HepG2 (cell line): ENCODE results near the gene TAS1R3. TPM values are rescaled to one million over a fixed set of nuclear protein-coding genes. Genes with fewer than 3 reads are reported as not detected.
A peak's percentile ranks its signal among the peaks of the same experiment; 100 is the strongest.

Source experiments
- AGO2 ChIP-seq: fragments of 200-400 bp; formaldehyde crosslinking; optimal IDR thresholded peaks from 2 replicates; pipeline ENCODE3; 2017; ENCODE audit warnings: mild to moderate bottlenecking, low read depth, low read length, moderate library complexity
- ARHGAP35 ChIP-seq: sonication (generic); formaldehyde crosslinking; IDR thresholded peaks from 2 replicates; pipeline ENCODE4 v1.9.0; 2022; ENCODE audit warnings: mild to moderate bottlenecking, inconsistent platforms, moderate library complexity, missing genetic modification reagents, borderline replicate concordance
- HIVEP1 ChIP-seq: sonication (generic); formaldehyde crosslinking; IDR thresholded peaks from 2 replicates; pipeline ENCODE4 v1.4.0; 2020; ENCODE audit warnings: mild to moderate bottlenecking, missing genetic modification reagents
- SMARCC2 ChIP-seq: fragments of 450-650 bp; IDR thresholded peaks from 2 replicates; pipeline ENCODE4 v1.6.1; 2017; ENCODE audit warnings: antibody characterized with exemption, mild to moderate bottlenecking
- ZNF143 ChIP-seq: sonication (generic); formaldehyde crosslinking; IDR thresholded peaks from 2 replicates; pipeline ENCODE4 v1.4.0; 2020; ENCODE audit warnings: missing genetic modification reagents
- ZNF660 ChIP-seq: sonication (generic); formaldehyde crosslinking; IDR thresholded peaks from 2 replicates; pipeline ENCODE4 v1.5.1; 2020; ENCODE audit warnings: mild to moderate bottlenecking, low read depth, missing genetic modification reagents, borderline replicate concordance
- ZNF720 ChIP-seq: sonication (generic); formaldehyde crosslinking; IDR thresholded peaks from 2 replicates; pipeline ENCODE4 v1.4.0; 2020; ENCODE audit warnings: missing genetic modification reagents
- polyA plus RNA-seq, 8 experiments: library from polyadenylated mRNA; depleted of rRNA in 3 of 8; stranded (reverse) in 7 of 8; unstranded in 1 of 8; fragments of >200 nt; fragmentation: Illumina TruSeq in 4 of 8; extraction: Trizol in 4 of 8; gene quantifications; 2 replicates each; pipeline versions ENCODE4 v1.2.1 to v1.2.3, GENCODE V29; 2011 to 2016; ENCODE audit warnings: low read depth in 4 of 8, missing spikeins in 1 of 8, mixed read lengths in 1 of 8; ENCODE audit not compliant: insufficient read depth in 1 of 8
- total RNA-seq, 5 experiments: library from RNA; depleted of rRNA; stranded (reverse); fragments of >200 nt; fragmentation: Illumina TruSeq; extraction: Trizol; gene quantifications; 2 replicates each; pipeline ENCODE4 v1.2.3, GENCODE V29; 2016; ENCODE audit warnings: low read depth in 1 of 5
- TF ChIP-seq, protein P1 (sequence below): sonication (generic); formaldehyde crosslinking; IDR thresholded peaks from 2 replicates; pipeline ENCODE4 v1.4.0; 2020; ENCODE audit warnings: low read depth, missing genetic modification reagents
- TF ChIP-seq, protein P2 (sequence below): sonication (generic); formaldehyde crosslinking; IDR thresholded peaks from 2 replicates; pipeline ENCODE4 v1.5.0; 2020; ENCODE audit warnings: missing genetic modification reagents
- TF ChIP-seq, protein P3 (sequence below): IDR thresholded peaks from 2 replicates; pipeline ENCODE4 v1.6.1; 2012; ENCODE audit warnings: low read depth, low read length, improper control_type of control experiment
- TF ChIP-seq, protein P4 (sequence below): sonication (generic); formaldehyde crosslinking; IDR thresholded peaks from 2 replicates; pipeline ENCODE4 v1.4.0; 2020; ENCODE audit warnings: missing genetic modification reagents
- TF ChIP-seq, protein P5 (sequence below): sonication (generic); formaldehyde crosslinking; IDR thresholded peaks from 2 replicates; pipeline ENCODE4 v1.5.0; 2020; ENCODE audit warnings: missing genetic modification reagents
- TF ChIP-seq, protein P6 (sequence below): sonication (generic); formaldehyde crosslinking; IDR thresholded peaks from 2 replicates; pipeline ENCODE4 v1.4.0; 2020; ENCODE audit warnings: missing genetic modification reagents

TAS1R3 gene
- total and polyA plus RNA-seq, 2 of the 13 experiments (the other 11 are each of a cell fraction or from before 2014, with no cell fraction given): 0.13 to 0.15 TPM

DNA sequence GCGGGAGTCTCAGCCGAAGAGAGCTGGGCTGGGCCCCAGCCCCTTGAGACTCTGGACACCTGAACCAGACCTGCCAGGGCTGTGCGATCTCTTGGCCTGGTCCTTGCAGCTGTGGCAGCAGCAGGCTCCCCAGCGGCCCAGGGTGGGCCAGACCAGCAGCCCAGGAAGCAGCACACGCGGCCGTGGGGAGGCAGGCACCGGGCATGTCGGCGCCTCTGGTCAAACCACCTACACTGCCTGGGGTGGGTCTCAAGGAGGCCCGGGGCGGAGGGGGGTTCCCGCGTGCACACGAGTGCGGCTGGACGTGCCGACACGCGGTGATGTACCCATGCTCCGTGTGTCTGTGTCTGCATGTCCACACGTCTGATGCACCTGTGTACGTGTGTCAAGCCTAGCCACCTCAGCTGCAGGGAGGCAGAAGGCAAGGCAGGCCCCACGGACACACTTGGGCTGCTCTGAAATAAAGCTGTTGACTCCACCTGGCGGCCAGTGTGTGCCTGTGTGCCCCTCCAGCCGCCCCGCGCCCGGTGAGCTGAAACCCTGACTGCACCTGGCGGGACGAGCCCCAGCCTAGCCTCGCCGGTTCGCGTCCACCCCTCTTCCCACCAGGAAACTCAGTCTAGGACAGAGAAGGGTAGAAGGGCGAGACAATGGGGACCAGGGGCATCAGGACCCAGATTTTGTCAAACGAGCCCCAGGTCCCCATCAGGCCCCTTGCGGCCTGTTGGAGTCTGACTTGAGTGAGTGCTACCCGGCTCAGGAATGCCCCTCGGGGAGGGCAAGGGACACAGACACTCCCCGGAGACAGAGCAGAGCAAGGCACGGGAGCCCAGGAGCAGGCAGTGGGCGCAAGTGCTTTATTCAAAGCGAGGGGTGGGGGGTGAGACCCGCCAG lies 39.3 kb upstream of the TAS1R3 start (continued):
- TF ChIP-seq, protein P1, sequence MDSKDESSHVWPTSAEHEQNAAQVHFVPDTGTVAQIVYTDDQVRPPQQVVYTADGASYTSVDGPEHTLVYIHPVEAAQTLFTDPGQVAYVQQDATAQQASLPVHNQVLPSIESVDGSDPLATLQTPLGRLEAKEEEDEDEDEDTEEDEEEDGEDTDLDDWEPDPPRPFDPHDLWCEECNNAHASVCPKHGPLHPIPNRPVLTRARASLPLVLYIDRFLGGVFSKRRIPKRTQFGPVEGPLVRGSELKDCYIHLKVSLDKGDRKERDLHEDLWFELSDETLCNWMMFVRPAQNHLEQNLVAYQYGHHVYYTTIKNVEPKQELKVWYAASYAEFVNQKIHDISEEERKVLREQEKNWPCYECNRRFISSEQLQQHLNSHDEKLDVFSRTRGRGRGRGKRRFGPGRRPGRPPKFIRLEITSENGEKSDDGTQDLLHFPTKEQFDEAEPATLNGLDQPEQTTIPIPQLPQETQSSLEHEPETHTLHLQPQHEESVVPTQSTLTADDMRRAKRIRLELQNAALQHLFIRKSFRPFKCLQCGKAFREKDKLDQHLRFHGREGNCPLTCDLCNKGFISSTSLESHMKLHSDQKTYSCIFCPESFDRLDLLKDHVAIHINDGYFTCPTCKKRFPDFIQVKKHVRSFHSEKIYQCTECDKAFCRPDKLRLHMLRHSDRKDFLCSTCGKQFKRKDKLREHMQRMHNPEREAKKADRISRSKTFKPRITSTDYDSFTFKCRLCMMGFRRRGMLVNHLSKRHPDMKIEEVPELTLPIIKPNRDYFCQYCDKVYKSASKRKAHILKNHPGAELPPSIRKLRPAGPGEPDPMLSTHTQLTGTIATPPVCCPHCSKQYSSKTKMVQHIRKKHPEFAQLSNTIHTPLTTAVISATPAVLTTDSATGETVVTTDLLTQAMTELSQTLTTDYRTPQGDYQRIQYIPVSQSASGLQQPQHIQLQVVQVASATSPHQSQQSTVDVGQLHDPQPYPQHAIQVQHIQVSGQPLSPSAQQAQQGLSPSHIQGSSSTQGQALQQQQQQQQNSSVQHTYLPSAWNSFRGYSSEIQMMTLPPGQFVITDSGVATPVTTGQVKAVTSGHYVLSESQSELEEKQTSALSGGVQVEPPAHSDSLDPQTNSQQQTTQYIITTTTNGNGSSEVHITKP (CRISPR knock-in tag): no peak
- TF ChIP-seq SMARCC2: no peak
- TF ChIP-seq, protein P2, sequence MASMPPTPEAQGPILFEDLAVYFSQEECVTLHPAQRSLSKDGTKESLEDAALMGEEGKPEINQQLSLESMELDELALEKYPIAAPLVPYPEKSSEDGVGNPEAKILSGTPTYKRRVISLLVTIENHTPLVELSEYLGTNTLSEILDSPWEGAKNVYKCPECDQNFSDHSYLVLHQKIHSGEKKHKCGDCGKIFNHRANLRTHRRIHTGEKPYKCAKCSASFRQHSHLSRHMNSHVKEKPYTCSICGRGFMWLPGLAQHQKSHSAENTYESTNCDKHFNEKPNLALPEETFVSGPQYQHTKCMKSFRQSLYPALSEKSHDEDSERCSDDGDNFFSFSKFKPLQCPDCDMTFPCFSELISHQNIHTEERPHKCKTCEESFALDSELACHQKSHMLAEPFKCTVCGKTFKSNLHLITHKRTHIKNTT (CRISPR knock-in tag): no peak
- TF ChIP-seq, protein P3, sequence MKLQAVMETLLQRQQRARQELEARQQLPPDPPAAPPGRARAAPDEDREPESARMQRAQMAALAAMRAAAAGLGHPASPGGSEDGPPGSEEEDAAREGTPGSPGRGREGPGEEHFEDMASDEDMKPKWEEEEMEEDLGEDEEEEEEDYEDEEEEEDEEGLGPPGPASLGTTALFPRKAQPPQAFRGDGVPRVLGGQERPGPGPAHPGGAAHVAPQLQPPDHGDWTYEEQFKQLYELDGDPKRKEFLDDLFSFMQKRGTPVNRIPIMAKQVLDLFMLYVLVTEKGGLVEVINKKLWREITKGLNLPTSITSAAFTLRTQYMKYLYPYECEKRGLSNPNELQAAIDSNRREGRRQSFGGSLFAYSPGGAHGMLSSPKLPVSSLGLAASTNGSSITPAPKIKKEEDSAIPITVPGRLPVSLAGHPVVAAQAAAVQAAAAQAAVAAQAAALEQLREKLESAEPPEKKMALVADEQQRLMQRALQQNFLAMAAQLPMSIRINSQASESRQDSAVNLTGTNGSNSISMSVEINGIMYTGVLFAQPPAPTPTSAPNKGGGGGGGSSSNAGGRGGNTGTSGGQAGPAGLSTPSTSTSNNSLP: no peak
- no peak for TF ChIP-seq ZNF660 (CRISPR knock-in tag)
- TF ChIP-seq, protein P4, sequence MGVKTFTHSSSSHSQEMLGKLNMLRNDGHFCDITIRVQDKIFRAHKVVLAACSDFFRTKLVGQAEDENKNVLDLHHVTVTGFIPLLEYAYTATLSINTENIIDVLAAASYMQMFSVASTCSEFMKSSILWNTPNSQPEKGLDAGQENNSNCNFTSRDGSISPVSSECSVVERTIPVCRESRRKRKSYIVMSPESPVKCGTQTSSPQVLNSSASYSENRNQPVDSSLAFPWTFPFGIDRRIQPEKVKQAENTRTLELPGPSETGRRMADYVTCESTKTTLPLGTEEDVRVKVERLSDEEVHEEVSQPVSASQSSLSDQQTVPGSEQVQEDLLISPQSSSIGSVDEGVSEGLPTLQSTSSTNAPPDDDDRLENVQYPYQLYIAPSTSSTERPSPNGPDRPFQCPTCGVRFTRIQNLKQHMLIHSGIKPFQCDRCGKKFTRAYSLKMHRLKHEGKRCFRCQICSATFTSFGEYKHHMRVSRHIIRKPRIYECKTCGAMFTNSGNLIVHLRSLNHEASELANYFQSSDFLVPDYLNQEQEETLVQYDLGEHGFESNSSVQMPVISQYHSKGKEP (CRISPR knock-in tag): no peak
- no peak for TF ChIP-seq ZNF143 (CRISPR knock-in tag)
- no peak for TF ChIP-seq ARHGAP35 (CRISPR knock-in tag)
- no peak for TF ChIP-seq ZNF720 (CRISPR knock-in tag)
- TF ChIP-seq, protein P5, sequence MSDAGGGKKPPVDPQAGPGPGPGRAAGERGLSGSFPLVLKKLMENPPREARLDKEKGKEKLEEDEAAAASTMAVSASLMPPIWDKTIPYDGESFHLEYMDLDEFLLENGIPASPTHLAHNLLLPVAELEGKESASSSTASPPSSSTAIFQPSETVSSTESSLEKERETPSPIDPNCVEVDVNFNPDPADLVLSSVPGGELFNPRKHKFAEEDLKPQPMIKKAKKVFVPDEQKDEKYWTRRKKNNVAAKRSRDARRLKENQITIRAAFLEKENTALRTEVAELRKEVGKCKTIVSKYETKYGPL (CRISPR knock-in tag): no peak
- TF ChIP-seq, protein P6, sequence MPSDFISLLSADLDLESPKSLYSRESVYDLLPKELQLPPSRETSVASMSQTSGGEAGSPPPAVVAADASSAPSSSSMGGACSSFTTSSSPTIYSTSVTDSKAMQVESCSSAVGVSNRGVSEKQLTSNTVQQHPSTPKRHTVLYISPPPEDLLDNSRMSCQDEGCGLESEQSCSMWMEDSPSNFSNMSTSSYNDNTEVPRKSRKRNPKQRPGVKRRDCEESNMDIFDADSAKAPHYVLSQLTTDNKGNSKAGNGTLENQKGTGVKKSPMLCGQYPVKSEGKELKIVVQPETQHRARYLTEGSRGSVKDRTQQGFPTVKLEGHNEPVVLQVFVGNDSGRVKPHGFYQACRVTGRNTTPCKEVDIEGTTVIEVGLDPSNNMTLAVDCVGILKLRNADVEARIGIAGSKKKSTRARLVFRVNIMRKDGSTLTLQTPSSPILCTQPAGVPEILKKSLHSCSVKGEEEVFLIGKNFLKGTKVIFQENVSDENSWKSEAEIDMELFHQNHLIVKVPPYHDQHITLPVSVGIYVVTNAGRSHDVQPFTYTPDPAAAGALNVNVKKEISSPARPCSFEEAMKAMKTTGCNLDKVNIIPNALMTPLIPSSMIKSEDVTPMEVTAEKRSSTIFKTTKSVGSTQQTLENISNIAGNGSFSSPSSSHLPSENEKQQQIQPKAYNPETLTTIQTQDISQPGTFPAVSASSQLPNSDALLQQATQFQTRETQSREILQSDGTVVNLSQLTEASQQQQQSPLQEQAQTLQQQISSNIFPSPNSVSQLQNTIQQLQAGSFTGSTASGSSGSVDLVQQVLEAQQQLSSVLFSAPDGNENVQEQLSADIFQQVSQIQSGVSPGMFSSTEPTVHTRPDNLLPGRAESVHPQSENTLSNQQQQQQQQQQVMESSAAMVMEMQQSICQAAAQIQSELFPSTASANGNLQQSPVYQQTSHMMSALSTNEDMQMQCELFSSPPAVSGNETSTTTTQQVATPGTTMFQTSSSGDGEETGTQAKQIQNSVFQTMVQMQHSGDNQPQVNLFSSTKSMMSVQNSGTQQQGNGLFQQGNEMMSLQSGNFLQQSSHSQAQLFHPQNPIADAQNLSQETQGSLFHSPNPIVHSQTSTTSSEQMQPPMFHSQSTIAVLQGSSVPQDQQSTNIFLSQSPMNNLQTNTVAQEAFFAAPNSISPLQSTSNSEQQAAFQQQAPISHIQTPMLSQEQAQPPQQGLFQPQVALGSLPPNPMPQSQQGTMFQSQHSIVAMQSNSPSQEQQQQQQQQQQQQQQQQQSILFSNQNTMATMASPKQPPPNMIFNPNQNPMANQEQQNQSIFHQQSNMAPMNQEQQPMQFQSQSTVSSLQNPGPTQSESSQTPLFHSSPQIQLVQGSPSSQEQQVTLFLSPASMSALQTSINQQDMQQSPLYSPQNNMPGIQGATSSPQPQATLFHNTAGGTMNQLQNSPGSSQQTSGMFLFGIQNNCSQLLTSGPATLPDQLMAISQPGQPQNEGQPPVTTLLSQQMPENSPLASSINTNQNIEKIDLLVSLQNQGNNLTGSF (CRISPR knock-in tag): no peak
- TF ChIP-seq HIVEP1: no peak
- TF ChIP-seq AGO2: peak; percentile 88
